Kidney epithelial cell (primary cell): ENCODE results near the gene SLC22A17. TPM values are rescaled to one million over a fixed set of nuclear protein-coding genes. Genes with fewer than 3 reads are reported as not detected.

Experiments used
- DNase-seq: peaks from one replicate; pipeline ENCODE4 v3.0.0-alpha.2; 2010; ENCODE audit warnings: low read depth
- H3K27me3 ChIP-seq: 2 replicates; pipeline ENCODE4 v1.6.0; 2011; ENCODE audit warnings: low read length; ENCODE audit not compliant: control insufficient read depth, insufficient read depth
- H3K36me3 ChIP-seq: 2 replicates; pipeline ENCODE4 v1.5.1; 2011; ENCODE audit warnings: low read length; ENCODE audit not compliant: control insufficient read depth, insufficient read depth
- H3K4me3 ChIP-seq: 2 replicates; pipeline ENCODE4 v1.5.1; 2011; ENCODE audit warnings: low read depth, mild to moderate bottlenecking, control low read depth, low read length
- CTCF ChIP-seq: IDR thresholded peaks from 2 replicates; pipeline ENCODE4 v1.5.1; 2011; ENCODE audit warnings: mild to moderate bottlenecking, moderate library complexity, low read length, control low read depth, inconsistent platforms; ENCODE audit not compliant: insufficient read depth, poor library complexity, severe bottlenecking
- total RNA-seq: library from RNA; depleted of rRNA; stranded (reverse); fragments of >200 nt; gene quantifications from 2 replicates; pipeline ENCODE4 v1.2.3, GENCODE V29; 2015

SLC22A17 gene
- total RNA-seq, 1 donor from 2014 or later: 7.8 TPM

DNA sequence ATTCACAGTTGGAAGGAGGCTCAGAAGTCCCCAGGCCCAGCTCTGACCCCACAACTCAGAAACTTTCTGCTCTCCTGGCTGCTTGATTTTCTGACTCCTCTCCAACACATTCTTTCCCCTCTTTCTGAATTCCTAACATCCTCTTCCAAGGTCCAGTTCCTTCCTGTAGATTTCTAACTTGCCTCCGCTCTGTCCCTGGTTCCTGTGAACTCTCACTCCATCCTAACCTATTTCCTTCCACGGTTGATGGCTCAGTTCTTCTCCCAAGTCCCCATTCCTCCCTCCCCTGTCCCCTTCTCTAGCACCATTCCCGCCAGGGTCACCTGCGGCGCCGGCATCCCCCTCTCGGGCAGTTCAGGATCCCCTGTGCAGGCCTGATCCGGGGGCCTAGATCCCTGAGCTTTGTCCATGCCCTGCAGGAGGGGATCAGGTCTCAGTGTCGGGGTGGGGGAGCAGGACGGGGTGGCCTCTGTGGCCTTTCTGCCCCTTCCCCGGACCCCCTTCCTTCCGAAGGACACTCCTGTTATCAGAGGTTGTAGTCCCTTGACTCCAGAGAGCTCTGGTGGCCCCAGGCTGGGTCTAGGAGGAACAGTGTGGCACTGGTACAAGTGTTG lies 6.0 kb upstream of the SLC22A17 start:
- H3K4me3 ChIP-seq: no peak overlapping the region
- no peak for TF ChIP-seq CTCF
- no peaks in the 10 kb centered on the region for H3K36me3 ChIP-seq
- no peaks in the 10 kb centered on the region for H3K27me3 ChIP-seq
- no peak for DNase-seq

- no peak for TF ChIP-seq CTCF
- Histone ChIP-seq H3K36me3 (no peaks in the 10 kb centered on the region), H3K4me3 (no peak overlapping the region), H3K27me3 (peaks cover 3% of the 10 kb centered on the region)
- DNase-seq: no peak
Measured at GRCh38 chr14:23358042-23358441, 5.4 kb upstream of the SLC22A17 start.

GRCh38 chr14:23357261-23357660 lies 4.6 kb upstream of the SLC22A17 start:
- peaks cover 6% of the 10 kb centered on the region for H3K27me3 ChIP-seq
- no peak for DNase-seq
- no peak overlapping the region for H3K4me3 ChIP-seq
- H3K36me3 ChIP-seq: no peaks in the 10 kb centered on the region
- TF ChIP-seq CTCF: no peak

DNA sequence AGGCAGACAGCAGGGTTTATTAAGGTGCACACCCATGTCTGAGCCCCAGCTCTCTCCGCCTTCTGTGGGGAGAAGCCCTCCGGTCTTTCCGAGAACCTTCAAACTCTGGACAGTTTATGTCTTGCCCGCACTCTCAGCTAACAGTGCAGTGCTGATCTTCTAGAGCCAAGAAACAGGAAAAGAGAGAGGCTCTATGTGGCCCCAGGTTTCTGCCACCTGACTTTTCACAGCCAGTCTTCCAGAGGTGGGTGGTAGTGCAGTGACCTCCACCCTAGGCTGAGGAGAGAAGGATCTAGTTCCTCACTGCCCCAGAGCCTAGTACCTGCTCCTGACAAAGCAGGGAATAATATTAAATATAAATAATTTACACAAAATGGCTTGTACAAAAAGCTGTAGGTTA lies 4.0 kb upstream of the SLC22A17 start:
- Histone ChIP-seq H3K36me3 (no peaks in the 10 kb centered on the region), H3K4me3 (no peak overlapping the region), H3K27me3 (peaks cover 11% of the 10 kb centered on the region)
- no peak for TF ChIP-seq CTCF
- DNase-seq: no peak

GRCh38 chr14:23355871-23356435 lies 3.3 kb upstream of the SLC22A17 start:
- Histone ChIP-seq H3K36me3 (no peaks in the 10 kb centered on the region), H3K27me3 (peaks cover 15% of the 10 kb centered on the region), H3K4me3 (no peak overlapping the region)
- no peak for DNase-seq
- TF ChIP-seq CTCF: no peak

- no peak for TF ChIP-seq CTCF
- peaks cover 15% of the 10 kb centered on the region for H3K27me3 ChIP-seq
- no peaks in the 10 kb centered on the region for H3K36me3 ChIP-seq
- DNase-seq: no peak
- no peak overlapping the region for H3K4me3 ChIP-seq
Measured at GRCh38 chr14:23354990-23355389, 2.3 kb upstream of the SLC22A17 start.
